HepG2 (cell line): ENCODE measurements around the gene PIGC. TPM values are rescaled to one million over a fixed set of nuclear protein-coding genes. Genes with fewer than 3 reads are reported as not detected.

Experiments
- ERF ChIP-seq: IDR thresholded peaks from 2 replicates; pipeline ENCODE4 v1.6.1; 2018; ENCODE audit warnings: missing biosample characterization, missing genetic modification reagents
- MAFF ChIP-seq: IDR thresholded peaks from 2 replicates; pipeline ENCODE4 v1.6.1; 2011; ENCODE audit warnings: low read depth, low read length, improper control_type of control experiment
- MXI1 ChIP-seq: IDR thresholded peaks from 3 replicates; pipeline ENCODE4 v1.6.1; 2012; ENCODE audit warnings: low read depth, low read length, inconsistent platforms, borderline replicate concordance
- NFYB ChIP-seq: sonication (generic); formaldehyde crosslinking; IDR thresholded peaks from 2 replicates; pipeline ENCODE4 v1.4.0; 2020; ENCODE audit warnings: missing genetic modification reagents
- RELA ChIP-seq: sonication (generic); formaldehyde crosslinking; IDR thresholded peaks from 2 replicates; pipeline ENCODE4 v1.4.0; 2020; ENCODE audit warnings: missing genetic modification reagents
- RXRB ChIP-seq: IDR thresholded peaks from 2 replicates; pipeline ENCODE4 v1.6.1; 2016; ENCODE audit warnings: borderline replicate concordance, missing genetic modification reagents, missing compliant biosample characterization
- TBP ChIP-seq: sonication (generic); formaldehyde crosslinking; IDR thresholded peaks from 2 replicates; pipeline ENCODE4 v1.5.0; 2020; ENCODE audit warnings: missing genetic modification reagents
- XBP1 ChIP-seq: sonication (generic); formaldehyde crosslinking; IDR thresholded peaks from 2 replicates; pipeline ENCODE4 v1.5.0; 2020; ENCODE audit warnings: missing genetic modification reagents
- ZBTB26 ChIP-seq: IDR thresholded peaks from 2 replicates; pipeline ENCODE4 v1.6.1; 2016; ENCODE audit warnings: missing compliant biosample characterization, missing genetic modification reagents, borderline replicate concordance
- ZNF230 ChIP-seq: sonication (generic); formaldehyde crosslinking; IDR thresholded peaks from 2 replicates; pipeline ENCODE4 v1.4.0; 2020; ENCODE audit warnings: mild to moderate bottlenecking, missing genetic modification reagents
- ZNF589 ChIP-seq: sonication (generic); formaldehyde crosslinking; conservative IDR thresholded peaks from 2 replicates; pipeline ENCODE4 v1.8.0; 2022; ENCODE audit warnings: mild to moderate bottlenecking, moderate library complexity, missing genetic modification reagents
- ZNF672 ChIP-seq: sonication (generic); formaldehyde crosslinking; IDR thresholded peaks from 2 replicates; pipeline ENCODE4 v1.8.1; 2022; ENCODE audit warnings: missing genetic modification reagents
- ZNF678 ChIP-seq: sonication (generic); formaldehyde crosslinking; IDR thresholded peaks from 2 replicates; pipeline ENCODE4 v1.4.0; 2020; ENCODE audit warnings: mild to moderate bottlenecking, missing genetic modification reagents
- ZNF770 ChIP-seq: sonication (generic); formaldehyde crosslinking; IDR thresholded peaks from 2 replicates; pipeline ENCODE4 v1.5.0; 2020; ENCODE audit warnings: mild to moderate bottlenecking, missing genetic modification reagents
- ZNF850 ChIP-seq: sonication (generic); formaldehyde crosslinking; conservative IDR thresholded peaks from 2 replicates; pipeline ENCODE4 v1.9.0; 2021; ENCODE audit warnings: mild to moderate bottlenecking, missing genetic modification reagents
- polyA plus RNA-seq, 8 experiments: library from polyadenylated mRNA; depleted of rRNA in 3 of 8; stranded (reverse) in 7 of 8; unstranded in 1 of 8; fragments of >200 nt; fragmentation: Illumina TruSeq in 4 of 8; extraction: Trizol in 4 of 8; gene quantifications; 2 replicates each; pipeline versions ENCODE4 v1.2.1 to v1.2.3, GENCODE V29; 2011 to 2016; ENCODE audit warnings: low read depth in 4 of 8, missing spikeins in 1 of 8, mixed read lengths in 1 of 8; ENCODE audit not compliant: insufficient read depth in 1 of 8
- total RNA-seq, 5 experiments: library from RNA; depleted of rRNA; stranded (reverse); fragments of >200 nt; fragmentation: Illumina TruSeq; extraction: Trizol; gene quantifications; 2 replicates each; pipeline ENCODE4 v1.2.3, GENCODE V29; 2016; ENCODE audit warnings: low read depth in 1 of 5
- TF ChIP-seq, protein P1 (sequence below): sonication (generic); formaldehyde crosslinking; IDR thresholded peaks from 2 replicates; pipeline ENCODE4 v1.9.0; 2022; ENCODE audit warnings: low read depth, missing genetic modification reagents
- TF ChIP-seq, protein P2 (sequence below), 2 experiments: sonication (generic) in 1 of 2; formaldehyde crosslinking in 1 of 2; IDR thresholded peaks; 2 replicates each; pipeline versions ENCODE4 v1.5.1 to v1.6.1; 2011 to 2020; ENCODE audit warnings: borderline replicate concordance in 1 of 2, low read depth in 1 of 2, low read length in 1 of 2, mild to moderate bottlenecking in 1 of 2, missing genetic modification reagents in 1 of 2, moderate library complexity in 1 of 2
- TF ChIP-seq, protein P3 (sequence below), 2 experiments: sonication (generic) in 1 of 2; formaldehyde crosslinking in 1 of 2; IDR thresholded peaks; 2 replicates each; pipeline versions ENCODE4 v1.4.0 to v1.6.1; 2018 to 2020; ENCODE audit warnings: missing genetic modification reagents in 2 of 2, borderline replicate concordance in 1 of 2, low read depth in 1 of 2, mild to moderate bottlenecking in 1 of 2, missing biosample characterization in 1 of 2

Gene PIGC
- total and polyA plus RNA-seq, 2 of the 13 experiments (the other 11 are each of a cell fraction or from before 2014, with no cell fraction given) = 26.7 to 29.5 TPM

- TF ChIP-seq, protein P1, sequence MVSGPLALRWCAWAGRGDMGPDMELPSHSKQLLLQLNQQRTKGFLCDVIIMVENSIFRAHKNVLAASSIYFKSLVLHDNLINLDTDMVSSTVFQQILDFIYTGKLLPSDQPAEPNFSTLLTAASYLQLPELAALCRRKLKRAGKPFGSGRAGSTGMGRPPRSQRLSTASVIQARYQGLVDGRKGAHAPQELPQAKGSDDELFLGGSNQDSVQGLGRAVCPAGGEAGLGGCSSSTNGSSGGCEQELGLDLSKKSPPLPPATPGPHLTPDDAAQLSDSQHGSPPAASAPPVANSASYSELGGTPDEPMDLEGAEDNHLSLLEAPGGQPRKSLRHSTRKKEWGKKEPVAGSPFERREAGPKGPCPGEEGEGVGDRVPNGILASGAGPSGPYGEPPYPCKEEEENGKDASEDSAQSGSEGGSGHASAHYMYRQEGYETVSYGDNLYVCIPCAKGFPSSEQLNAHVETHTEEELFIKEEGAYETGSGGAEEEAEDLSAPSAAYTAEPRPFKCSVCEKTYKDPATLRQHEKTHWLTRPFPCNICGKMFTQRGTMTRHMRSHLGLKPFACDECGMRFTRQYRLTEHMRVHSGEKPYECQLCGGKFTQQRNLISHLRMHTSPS (CRISPR knock-in tag) = peak; percentile 24; the same call in 1 of the 2 replicates
- peak; percentile 18 for TF ChIP-seq ZBTB26 (CRISPR knock-in tag)
- peak; percentile 35 for TF ChIP-seq RXRB (CRISPR knock-in tag)
- TF ChIP-seq MAFF = no peak
- TF ChIP-seq, protein P2, sequence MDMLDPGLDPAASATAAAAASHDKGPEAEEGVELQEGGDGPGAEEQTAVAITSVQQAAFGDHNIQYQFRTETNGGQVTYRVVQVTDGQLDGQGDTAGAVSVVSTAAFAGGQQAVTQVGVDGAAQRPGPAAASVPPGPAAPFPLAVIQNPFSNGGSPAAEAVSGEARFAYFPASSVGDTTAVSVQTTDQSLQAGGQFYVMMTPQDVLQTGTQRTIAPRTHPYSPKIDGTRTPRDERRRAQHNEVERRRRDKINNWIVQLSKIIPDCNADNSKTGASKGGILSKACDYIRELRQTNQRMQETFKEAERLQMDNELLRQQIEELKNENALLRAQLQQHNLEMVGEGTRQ (IDR thresholded peaks at IDR 0.05; ENCODE audit: low read depth, low read length) = no peak
- TF ChIP-seq, protein P2 (CRISPR knock-in tag; IDR thresholded peaks at IDR 0.05; ENCODE audit: borderline replicate concordance) = no peak
- TF ChIP-seq RELA (CRISPR knock-in tag) = no peak; the same call in 1 of the 2 replicates
- TF ChIP-seq ZNF850 = 0 out of 2 replicates have a peak, but pooled peaks have one; percentile 34
- TF ChIP-seq ZNF678 (CRISPR knock-in tag) = no peak
- TF ChIP-seq ERF (CRISPR knock-in tag) = peak; percentile 64
- 0 out of 3 replicates have a peak, but pooled peaks have one; percentile 14 for TF ChIP-seq MXI1
- TF ChIP-seq ZNF589 (CRISPR knock-in tag) = no peak
- peak; percentile 17; the same call in 1 of the 2 replicates for TF ChIP-seq ZNF770
- TF ChIP-seq ZNF230 (CRISPR knock-in tag) = peak; percentile 35; the same call in 1 of the 2 replicates
- TF ChIP-seq NFYB = no peak
- TF ChIP-seq XBP1 (CRISPR knock-in tag) = no peak
- TF ChIP-seq, protein P3, sequence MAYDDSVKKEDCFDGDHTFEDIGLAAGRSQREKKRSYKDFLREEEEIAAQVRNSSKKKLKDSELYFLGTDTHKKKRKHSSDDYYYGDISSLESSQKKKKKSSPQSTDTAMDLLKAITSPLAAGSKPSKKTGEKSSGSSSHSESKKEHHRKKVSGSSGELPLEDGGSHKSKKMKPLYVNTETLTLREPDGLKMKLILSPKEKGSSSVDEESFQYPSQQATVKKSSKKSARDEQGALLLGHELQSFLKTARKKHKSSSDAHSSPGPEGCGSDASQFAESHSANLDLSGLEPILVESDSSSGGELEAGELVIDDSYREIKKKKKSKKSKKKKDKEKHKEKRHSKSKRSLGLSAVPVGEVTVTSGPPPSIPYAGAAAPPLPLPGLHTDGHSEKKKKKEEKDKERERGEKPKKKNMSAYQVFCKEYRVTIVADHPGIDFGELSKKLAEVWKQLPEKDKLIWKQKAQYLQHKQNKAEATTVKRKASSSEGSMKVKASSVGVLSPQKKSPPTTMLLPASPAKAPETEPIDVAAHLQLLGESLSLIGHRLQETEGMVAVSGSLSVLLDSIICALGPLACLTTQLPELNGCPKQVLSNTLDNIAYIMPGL (CRISPR knock-in tag; IDR thresholded peaks at IDR 0.05; ENCODE audit: borderline replicate concordance in 1 of 2, low read depth in 1 of 2) = peak; percentile 56 to 69; a peak in 3 of 4 replicates
- TF ChIP-seq TBP = 0 out of 2 replicates have a peak, but pooled peaks have one; percentile 5
- no peak for TF ChIP-seq ZNF672 (CRISPR knock-in tag)
Observed at GRCh38 chr1:172449585-172450523, 6.0 kb upstream of the PIGC start (continued).
